VCaP (cell line): ENCODE results near the gene TRDMT1.
A peak's percentile ranks its signal among the peaks of the same experiment; 100 is the strongest.

Experiments used
- H3K27ac ChIP-seq: fragments of 450-650 bp; 2 replicates; pipeline ENCODE4 v1.5.1; 2017
- TF ChIP-seq, protein P1 (sequence below): fragments of 450-650 bp; conservative IDR thresholded peaks from 2 replicates; pipeline ENCODE4 v1.5.1; 2017; ENCODE audit warnings: mild to moderate bottlenecking, moderate library complexity

Gene TRDMT1, protein sequence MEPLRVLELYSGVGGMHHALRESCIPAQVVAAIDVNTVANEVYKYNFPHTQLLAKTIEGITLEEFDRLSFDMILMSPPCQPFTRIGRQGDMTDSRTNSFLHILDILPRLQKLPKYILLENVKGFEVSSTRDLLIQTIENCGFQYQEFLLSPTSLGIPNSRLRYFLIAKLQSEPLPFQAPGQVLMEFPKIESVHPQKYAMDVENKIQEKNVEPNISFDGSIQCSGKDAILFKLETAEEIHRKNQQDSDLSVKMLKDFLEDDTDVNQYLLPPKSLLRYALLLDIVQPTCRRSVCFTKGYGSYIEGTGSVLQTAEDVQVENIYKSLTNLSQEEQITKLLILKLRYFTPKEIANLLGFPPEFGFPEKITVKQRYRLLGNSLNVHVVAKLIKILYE

DNA sequence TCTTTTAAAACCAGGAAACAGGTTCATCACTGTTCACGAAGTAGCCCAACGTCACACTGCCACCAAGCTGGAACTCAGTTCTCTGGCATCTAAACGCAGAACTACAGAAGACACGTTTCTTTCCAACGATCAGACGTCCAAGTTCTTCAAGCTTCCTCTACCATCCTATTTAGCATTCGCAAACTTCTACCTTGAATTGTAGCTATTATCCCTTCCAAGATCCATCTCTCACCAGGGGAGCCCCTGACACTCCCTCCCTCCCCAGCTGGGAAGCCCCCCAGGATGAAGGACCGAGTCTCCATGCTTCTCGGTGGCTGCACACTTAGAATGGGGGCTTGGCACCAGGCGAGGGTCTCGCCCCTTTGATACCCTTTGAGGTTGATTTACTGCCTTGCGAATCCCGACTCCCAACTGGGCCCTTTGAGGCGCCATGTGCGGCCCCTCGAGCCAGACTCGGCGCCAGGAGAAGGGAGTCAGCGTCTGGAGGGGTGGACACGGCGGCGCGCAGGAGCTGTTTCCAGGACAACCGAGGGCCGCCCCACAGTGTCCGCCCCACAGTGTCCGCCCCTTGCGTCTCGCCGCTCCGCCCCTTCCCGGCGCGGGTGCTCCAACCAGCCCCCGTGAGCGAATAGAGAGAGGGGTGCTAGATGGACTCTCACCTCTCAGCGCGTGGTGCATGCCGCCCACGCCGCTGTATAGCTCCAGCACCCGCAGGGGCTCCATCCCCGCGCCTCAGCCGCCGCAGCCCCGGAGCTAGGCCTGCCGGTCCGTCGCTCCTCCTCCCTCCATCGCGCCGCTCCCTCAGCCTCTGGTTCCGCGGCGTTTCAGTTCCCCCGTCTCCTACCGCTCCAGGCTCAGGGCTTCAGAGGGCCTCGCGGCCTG lies at the start of gene TRDMT1:
TRDMT1 (minus strand) TSS at position 761 of the 882 bp plus-strand sequence; CDS start at position 723, 38 bp downstream.
- TF ChIP-seq, protein P1, sequence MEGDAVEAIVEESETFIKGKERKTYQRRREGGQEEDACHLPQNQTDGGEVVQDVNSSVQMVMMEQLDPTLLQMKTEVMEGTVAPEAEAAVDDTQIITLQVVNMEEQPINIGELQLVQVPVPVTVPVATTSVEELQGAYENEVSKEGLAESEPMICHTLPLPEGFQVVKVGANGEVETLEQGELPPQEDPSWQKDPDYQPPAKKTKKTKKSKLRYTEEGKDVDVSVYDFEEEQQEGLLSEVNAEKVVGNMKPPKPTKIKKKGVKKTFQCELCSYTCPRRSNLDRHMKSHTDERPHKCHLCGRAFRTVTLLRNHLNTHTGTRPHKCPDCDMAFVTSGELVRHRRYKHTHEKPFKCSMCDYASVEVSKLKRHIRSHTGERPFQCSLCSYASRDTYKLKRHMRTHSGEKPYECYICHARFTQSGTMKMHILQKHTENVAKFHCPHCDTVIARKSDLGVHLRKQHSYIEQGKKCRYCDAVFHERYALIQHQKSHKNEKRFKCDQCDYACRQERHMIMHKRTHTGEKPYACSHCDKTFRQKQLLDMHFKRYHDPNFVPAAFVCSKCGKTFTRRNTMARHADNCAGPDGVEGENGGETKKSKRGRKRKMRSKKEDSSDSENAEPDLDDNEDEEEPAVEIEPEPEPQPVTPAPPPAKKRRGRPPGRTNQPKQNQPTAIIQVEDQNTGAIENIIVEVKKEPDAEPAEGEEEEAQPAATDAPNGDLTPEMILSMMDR = no peak
- H3K27ac ChIP-seq = peak within 1 kb of the TSS; percentile 92

DNA sequence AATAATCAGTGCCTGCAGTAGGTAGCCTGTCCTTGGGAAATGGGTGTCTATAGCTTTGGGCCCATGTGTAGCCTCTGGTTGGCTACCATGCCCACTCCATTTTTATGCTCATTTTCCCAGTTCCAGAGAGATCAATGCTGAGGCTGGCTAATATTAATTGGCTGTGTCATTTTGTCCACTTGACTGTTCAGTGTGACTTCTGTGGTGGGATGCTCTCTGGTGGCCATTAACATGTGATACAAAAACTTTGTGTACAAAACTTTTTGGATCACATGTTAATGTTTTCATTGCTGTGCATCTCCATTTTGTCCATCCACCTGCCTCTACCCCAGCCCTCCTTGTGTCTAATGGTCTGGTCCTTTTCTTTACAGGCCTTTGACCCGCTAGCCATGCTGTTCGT lies 49.3 kb upstream of the TRDMT1 start:
- TF ChIP-seq, protein P1 = no peak

DNA sequence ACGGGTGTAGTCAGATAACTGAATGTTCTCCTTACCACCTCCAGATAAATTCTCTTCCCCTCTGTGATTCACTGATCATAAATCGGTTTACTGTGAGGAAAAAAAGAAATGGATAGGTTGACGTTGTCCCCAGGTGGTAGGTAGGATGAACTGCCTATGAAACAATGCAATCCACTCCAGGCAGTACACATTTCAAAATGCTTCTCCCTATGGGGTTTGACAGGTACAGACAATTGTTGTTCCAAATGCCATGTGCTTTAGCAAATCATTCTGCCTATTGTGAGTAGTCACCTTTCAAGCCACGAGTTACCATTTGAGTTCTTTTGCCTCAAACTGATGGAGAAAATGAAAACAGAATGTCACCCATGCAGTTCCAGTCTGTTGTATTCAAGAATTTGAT lies 48.3 kb upstream of the TRDMT1 start:
- TF ChIP-seq, protein P1 = peak; percentile 71
- H3K27ac ChIP-seq = no peak overlapping the region

More for the DNA sequence above, 49.3 kb upstream of the TRDMT1 start:
- no peak overlapping the region for H3K27ac ChIP-seq

DNA sequence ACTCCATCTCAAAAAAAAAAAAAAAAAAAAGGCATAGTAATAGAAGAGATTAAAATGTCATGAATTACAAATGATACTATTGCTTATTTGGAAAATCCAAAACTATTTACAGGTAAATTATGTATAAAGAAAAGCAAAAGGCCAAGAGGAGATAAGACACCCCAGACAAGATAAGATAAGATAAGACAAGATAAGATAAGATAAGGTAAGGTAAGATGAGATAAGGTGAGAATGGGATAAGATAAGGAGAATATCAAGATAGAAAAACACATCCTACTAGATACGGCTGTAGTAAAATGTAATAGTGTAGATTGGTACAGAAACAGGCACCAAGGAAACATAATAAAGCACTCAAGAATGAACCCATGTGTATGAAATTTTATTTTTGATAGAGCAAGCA lies 47.5 kb upstream of the TRDMT1 start:
- H3K27ac ChIP-seq = no peak overlapping the region
- TF ChIP-seq, protein P1 = no peak

DNA sequence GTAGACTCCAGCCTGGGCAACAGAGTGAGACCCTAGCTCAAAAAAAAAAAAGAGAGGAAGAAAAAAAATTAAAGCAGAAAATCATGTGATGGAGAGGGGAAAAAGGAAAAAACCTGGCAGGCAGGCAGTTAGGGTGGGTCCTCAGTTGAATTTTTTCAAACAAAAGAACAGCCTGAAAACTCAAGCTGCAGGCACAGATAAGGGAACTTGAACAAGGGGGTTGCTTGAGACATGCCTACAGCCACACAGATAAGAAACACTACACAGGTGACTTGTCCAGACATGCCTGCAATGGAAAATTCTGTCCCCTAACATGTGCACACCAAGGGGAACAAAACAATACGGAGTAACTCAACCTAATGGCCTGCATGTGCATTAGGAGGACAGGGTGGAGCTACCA lies 45.7 kb upstream of the TRDMT1 start:
- H3K27ac ChIP-seq = no peak overlapping the region

DNA sequence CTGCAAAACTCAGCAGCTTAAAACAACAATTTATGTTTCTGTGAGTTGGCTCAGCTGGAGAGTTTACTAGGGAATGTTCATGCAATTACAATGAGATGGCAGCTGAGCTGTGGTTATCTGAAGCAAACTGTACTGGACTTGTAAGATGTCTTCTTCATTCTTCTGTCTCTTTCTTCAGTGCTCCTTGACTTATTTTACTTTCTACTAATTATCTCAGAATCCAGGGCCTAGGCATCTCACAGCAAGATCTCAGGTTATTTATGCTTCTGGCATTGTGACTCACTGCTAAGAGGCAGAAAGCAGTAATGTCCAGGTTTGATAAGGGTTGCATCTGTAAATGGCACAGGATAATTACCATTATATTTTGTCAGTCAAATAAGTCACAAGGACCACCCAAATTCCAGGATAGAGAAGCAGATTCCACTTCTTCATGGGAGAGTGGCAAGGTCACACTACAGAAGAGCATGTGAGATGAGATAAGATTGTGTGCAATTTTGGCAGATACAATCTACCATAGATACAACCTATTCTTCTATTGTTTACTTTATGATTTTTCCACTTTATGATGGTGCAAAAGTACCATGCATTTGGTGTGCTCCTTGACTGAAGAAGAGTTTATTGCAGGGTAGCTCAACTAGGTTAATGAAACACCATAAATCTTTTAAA lies 43.4 kb upstream of the TRDMT1 start:
- H3K27ac ChIP-seq = no peak overlapping the region
- TF ChIP-seq, protein P1 = no peak

More for the DNA sequence above, 45.7 kb upstream of the TRDMT1 start:
- TF ChIP-seq, protein P1 = no peak
